Measurements from ENCODE around the gene PDE4C. TPM values are rescaled to one million over a fixed set of nuclear protein-coding genes. Genes with fewer than 3 reads are reported as not detected.

Gene PDE4C
- total RNA-seq, 2 experiments from 2014 or later, result 1.4 TPM; not detected in 1

- POLR2A ChIA-PET, result interaction anchor here (1.1 to 1.4 kb wide), 3 partner anchors 44 to 76 kb away, joined by 3 to 4 read pairs (median 4); partner anchors contain the start of gene RAB3A
- H3K4me2 ChIP-seq (ENCODE audit: low read length), result no peak overlapping the region
- H2AFZ ChIP-seq (ENCODE audit: low read length), result no peak overlapping the region
- H4K20me1 ChIP-seq (ENCODE audit: insufficient read depth, low read length), result no peaks in the 10 kb centered on the region
- peaks cover 24% of the 10 kb centered on the region for H3K4me1 ChIP-seq (ENCODE audit: insufficient read depth, low read length, poor library complexity, severe bottlenecking)
- DNase-seq (ENCODE audit: low spot score), result no peak
- H3K4me3 ChIP-seq (ENCODE audit: low read depth, low read length, poor library complexity, severe bottlenecking), result no peak overlapping the region
- CTCF ChIA-PET (ENCODE audit: unreplicated experiment), result interaction anchor here (0.8 kb wide), 1 partner anchor 76 kb away, joined by 3 read pairs; no protein-coding TSS in a partner anchor
- no peaks in the 10 kb centered on the region for H3K36me3 ChIP-seq (ENCODE audit: insufficient read depth, low read length)
- no peaks in the 10 kb centered on the region for H3K9me2 ChIP-seq (ENCODE audit: insufficient read depth, low read length)
- TF ChIP-seq EZH2phosphoT487 (IDR thresholded peaks at IDR 0.05; ENCODE audit: borderline replicate concordance, low read depth, low read length) (no peak), CTCF (conservative IDR thresholded peaks at IDR 0.05; ENCODE audit: low read length) (no peak)
- intact Hi-C loops (cut with micrococcal nuclease; ENCODE audit: unreplicated experiment), result no loop called here
- no peaks in the 10 kb centered on the region for H3K79me2 ChIP-seq (ENCODE audit: insufficient read depth, low read depth, low read length)
- H3K27ac ChIP-seq (ENCODE audit: low read depth, low read length, poor library complexity, severe bottlenecking), result no peak overlapping the region
- no peaks in the 10 kb centered on the region for H3K9me3 ChIP-seq (ENCODE audit: low read length)
- no TSS peak for BruUV-seq (replicated peaks)
Measured at GRCh38 chr19:18253130-18253529, 26.9 kb upstream of the PDE4C start.

GRCh38 chr19:18252370-18252717 lies 26.1 kb upstream of the PDE4C start:
- H2AFZ ChIP-seq (ENCODE audit: low read length), result no peak overlapping the region
- H4K20me1 ChIP-seq (ENCODE audit: insufficient read depth, low read length), result no peaks in the 10 kb centered on the region
- no peak overlapping the region for H3K27ac ChIP-seq (ENCODE audit: low read depth, low read length, poor library complexity, severe bottlenecking)
- TF ChIP-seq CTCF (conservative IDR thresholded peaks at IDR 0.05; ENCODE audit: low read length) (no peak), EZH2phosphoT487 (IDR thresholded peaks at IDR 0.05; ENCODE audit: borderline replicate concordance, low read depth, low read length) (no peak)
- H3K36me3 ChIP-seq (ENCODE audit: insufficient read depth, low read length), result no peaks in the 10 kb centered on the region
- no peak overlapping the region for H3K4me2 ChIP-seq (ENCODE audit: low read length)
- no peaks in the 10 kb centered on the region for H3K9me2 ChIP-seq (ENCODE audit: insufficient read depth, low read length)
- DNase-seq (ENCODE audit: low spot score), result no peak
- ChIA-PET POLR2A (interaction anchor here (1.1 kb wide), 1 partner anchor 76 kb away, joined by 3 read pairs; no protein-coding TSS in a partner anchor), CTCF (ENCODE audit: unreplicated experiment) (interaction anchor here (0.9 to 1.6 kb wide), 2 partner anchors 44 to 59 kb away, joined by 4 to 6 read pairs; partner anchors contain the start of gene MPV17L2)
- H3K4me1 ChIP-seq (ENCODE audit: insufficient read depth, low read length, poor library complexity, severe bottlenecking), result peaks cover 24% of the 10 kb centered on the region
- BruUV-seq (replicated peaks), result no TSS peak
- H3K9me3 ChIP-seq (ENCODE audit: low read length), result no peaks in the 10 kb centered on the region
- H3K79me2 ChIP-seq (ENCODE audit: insufficient read depth, low read depth, low read length), result no peaks in the 10 kb centered on the region
- H3K4me3 ChIP-seq (ENCODE audit: low read depth, low read length, poor library complexity, severe bottlenecking), result no peak overlapping the region
- intact Hi-C loops (cut with micrococcal nuclease; ENCODE audit: unreplicated experiment), result no loop called here

- ChIA-PET POLR2A (no interaction called here), CTCF (ENCODE audit: unreplicated experiment) (interaction anchor here (0.9 to 1.6 kb wide), 2 partner anchors 43 to 59 kb away, joined by 4 to 6 read pairs; partner anchors contain the start of gene MPV17L2)
- intact Hi-C loops (cut with micrococcal nuclease; ENCODE audit: unreplicated experiment), result loop anchor here (1.0 to 2.0 kb wide), 2 partner anchors 23 to 43 kb away; no protein-coding TSS in a partner anchor
- Histone ChIP-seq H3K27ac (ENCODE audit: low read depth, low read length, poor library complexity, severe bottlenecking) (no peak overlapping the region), H3K4me2 (ENCODE audit: low read length) (no peak overlapping the region), H3K4me3 (ENCODE audit: low read depth, low read length, poor library complexity, severe bottlenecking) (no peak overlapping the region), H3K36me3 (ENCODE audit: insufficient read depth, low read length) (no peaks in the 10 kb centered on the region), H4K20me1 (ENCODE audit: insufficient read depth, low read length) (no peaks in the 10 kb centered on the region), H3K79me2 (ENCODE audit: insufficient read depth, low read depth, low read length) (no peaks in the 10 kb centered on the region), H3K9me3 (ENCODE audit: low read length) (no peaks in the 10 kb centered on the region), H2AFZ (ENCODE audit: low read length) (no peak overlapping the region), H3K9me2 (ENCODE audit: insufficient read depth, low read length) (no peaks in the 10 kb centered on the region), H3K4me1 (ENCODE audit: insufficient read depth, low read length, poor library complexity, severe bottlenecking) (peaks cover 24% of the 10 kb centered on the region)
- DNase-seq (ENCODE audit: low spot score), result peak; percentile 74
- TF ChIP-seq EZH2phosphoT487 (IDR thresholded peaks at IDR 0.05; ENCODE audit: borderline replicate concordance, low read depth, low read length) (no peak), CTCF (conservative IDR thresholded peaks at IDR 0.05; ENCODE audit: low read length) (peak; percentile 99)
- BruUV-seq (replicated peaks), result no TSS peak
Measured at GRCh38 chr19:18251587-18252369, 25.5 kb upstream of the PDE4C start.
